Measurements from ENCODE around the gene GDF15.
A peak's percentile ranks its signal among the peaks of the same experiment; 100 is the strongest.

The GDF15 gene

DNA sequence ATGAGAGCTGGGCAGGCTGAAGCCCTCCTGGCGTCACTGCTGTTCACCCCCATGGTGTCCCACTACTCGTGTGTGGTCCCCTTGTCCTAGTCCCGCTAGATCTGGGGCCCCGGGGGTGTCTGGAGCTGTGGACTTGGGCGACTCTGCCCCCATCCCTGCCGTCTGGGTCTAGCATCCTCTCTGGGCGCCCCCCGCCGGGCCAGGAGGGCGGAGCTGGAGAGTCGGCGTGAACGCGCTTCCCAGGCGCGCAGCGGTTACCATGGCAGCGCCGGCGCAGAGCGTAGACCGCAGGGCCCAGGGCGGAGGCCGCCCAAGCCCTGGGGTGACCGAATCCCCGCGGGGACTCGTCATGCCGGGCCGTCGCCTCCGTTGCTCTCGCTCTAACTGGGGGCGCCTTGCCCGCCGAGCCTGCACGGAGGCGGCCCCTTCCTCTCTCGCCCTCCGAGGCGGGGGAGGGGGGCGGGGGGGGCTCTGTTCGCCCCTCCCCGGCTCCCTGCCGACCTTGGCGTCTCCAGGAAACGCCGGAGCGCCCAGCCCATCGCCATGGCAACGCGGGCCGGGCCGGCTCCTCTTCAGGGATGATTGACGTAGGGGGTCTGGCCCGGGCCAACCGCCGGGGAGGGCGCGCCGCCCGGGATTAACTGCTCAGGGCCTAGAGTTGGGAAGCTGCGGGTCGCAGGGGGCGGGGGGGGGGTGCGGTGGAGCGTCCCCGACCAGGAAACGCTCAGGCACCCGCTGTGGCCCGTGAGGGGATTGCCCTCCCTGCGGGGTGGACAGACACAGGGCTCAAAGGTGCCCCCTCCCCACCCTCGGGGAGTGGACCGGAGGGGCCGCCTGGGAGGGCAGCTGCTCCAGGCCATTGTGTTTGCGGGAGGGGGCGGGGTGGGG is 43.1 kb downstream of the GDF15 start (continued):
- TF ChIP-seq ZNF645 (tag by site-specific recombination; IDR thresholded peaks at IDR 0.05) (no peak), ZNF510 (tag by site-specific recombination; IDR thresholded peaks at IDR 0.05; ENCODE audit: insufficient replicate concordance) (no peak), SCRT1 (tag by site-specific recombination; IDR thresholded peaks at IDR 0.05; ENCODE audit: borderline replicate concordance) (no peak), ZNF133 (tag by site-specific recombination; IDR thresholded peaks at IDR 0.05) (no peak), ZNF146 (tag by site-specific recombination; IDR thresholded peaks at IDR 0.05) (no peak), ZBTB1 (tag by site-specific recombination; IDR thresholded peaks at IDR 0.05) (no peak), IKZF3 (tag by site-specific recombination; IDR thresholded peaks at IDR 0.05) (peak; percentile 80), ZNF10 (tag by site-specific recombination; IDR thresholded peaks at IDR 0.05) (no peak; the same call in 1 of the 2 replicates), TCF7L2 (IDR thresholded peaks at IDR 0.05; ENCODE audit: borderline replicate concordance, low read depth, low read length) (no peak), ZNF423 (tag by site-specific recombination; IDR thresholded peaks at IDR 0.05) (peak; percentile 68), ZNF274 (IDR thresholded peaks at IDR 0.05; ENCODE audit: low read length) (no peak), ZNF274 (tag by site-specific recombination; IDR thresholded peaks at IDR 0.05; ENCODE audit: borderline replicate concordance) (no peak), ZNF571 (tag by site-specific recombination; IDR thresholded peaks at IDR 0.05) (no peak), YY1 (tag by site-specific recombination; IDR thresholded peaks at IDR 0.05) (no peak), ZNF214 (tag by site-specific recombination; IDR thresholded peaks at IDR 0.05; ENCODE audit: borderline replicate concordance) (no peak), HOXD13 (CRISPR knock-in tag; IDR thresholded peaks at IDR 0.05; ENCODE audit: borderline replicate concordance) (no peak), TSHZ1 (tag by site-specific recombination; IDR thresholded peaks at IDR 0.05; ENCODE audit: borderline replicate concordance) (peak; percentile 49; the same call in 1 of the 2 replicates), ZNF121 (tag by site-specific recombination; IDR thresholded peaks at IDR 0.05) (no peak), ZNF521 (tag by site-specific recombination; IDR thresholded peaks at IDR 0.05) (no peak)
- TF ChIP-seq, protein P1, sequence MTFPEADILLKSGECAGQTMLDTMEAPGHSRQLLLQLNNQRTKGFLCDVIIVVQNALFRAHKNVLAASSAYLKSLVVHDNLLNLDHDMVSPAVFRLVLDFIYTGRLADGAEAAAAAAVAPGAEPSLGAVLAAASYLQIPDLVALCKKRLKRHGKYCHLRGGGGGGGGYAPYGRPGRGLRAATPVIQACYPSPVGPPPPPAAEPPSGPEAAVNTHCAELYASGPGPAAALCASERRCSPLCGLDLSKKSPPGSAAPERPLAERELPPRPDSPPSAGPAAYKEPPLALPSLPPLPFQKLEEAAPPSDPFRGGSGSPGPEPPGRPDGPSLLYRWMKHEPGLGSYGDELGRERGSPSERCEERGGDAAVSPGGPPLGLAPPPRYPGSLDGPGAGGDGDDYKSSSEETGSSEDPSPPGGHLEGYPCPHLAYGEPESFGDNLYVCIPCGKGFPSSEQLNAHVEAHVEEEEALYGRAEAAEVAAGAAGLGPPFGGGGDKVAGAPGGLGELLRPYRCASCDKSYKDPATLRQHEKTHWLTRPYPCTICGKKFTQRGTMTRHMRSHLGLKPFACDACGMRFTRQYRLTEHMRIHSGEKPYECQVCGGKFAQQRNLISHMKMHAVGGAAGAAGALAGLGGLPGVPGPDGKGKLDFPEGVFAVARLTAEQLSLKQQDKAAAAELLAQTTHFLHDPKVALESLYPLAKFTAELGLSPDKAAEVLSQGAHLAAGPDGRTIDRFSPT (tag by site-specific recombination; IDR thresholded peaks at IDR 0.05) = no peak; the same call in 1 of the 2 replicates
- TF ChIP-seq, protein P2, sequence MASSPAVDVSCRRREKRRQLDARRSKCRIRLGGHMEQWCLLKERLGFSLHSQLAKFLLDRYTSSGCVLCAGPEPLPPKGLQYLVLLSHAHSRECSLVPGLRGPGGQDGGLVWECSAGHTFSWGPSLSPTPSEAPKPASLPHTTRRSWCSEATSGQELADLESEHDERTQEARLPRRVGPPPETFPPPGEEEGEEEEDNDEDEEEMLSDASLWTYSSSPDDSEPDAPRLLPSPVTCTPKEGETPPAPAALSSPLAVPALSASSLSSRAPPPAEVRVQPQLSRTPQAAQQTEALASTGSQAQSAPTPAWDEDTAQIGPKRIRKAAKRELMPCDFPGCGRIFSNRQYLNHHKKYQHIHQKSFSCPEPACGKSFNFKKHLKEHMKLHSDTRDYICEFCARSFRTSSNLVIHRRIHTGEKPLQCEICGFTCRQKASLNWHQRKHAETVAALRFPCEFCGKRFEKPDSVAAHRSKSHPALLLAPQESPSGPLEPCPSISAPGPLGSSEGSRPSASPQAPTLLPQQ (tag by site-specific recombination; IDR thresholded peaks at IDR 0.05) = no peak; the same call in 1 of the 2 replicates
- TF ChIP-seq, protein P3, sequence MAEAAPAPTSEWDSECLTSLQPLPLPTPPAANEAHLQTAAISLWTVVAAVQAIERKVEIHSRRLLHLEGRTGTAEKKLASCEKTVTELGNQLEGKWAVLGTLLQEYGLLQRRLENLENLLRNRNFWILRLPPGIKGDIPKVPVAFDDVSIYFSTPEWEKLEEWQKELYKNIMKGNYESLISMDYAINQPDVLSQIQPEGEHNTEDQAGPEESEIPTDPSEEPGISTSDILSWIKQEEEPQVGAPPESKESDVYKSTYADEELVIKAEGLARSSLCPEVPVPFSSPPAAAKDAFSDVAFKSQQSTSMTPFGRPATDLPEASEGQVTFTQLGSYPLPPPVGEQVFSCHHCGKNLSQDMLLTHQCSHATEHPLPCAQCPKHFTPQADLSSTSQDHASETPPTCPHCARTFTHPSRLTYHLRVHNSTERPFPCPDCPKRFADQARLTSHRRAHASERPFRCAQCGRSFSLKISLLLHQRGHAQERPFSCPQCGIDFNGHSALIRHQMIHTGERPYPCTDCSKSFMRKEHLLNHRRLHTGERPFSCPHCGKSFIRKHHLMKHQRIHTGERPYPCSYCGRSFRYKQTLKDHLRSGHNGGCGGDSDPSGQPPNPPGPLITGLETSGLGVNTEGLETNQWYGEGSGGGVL (tag by site-specific recombination; IDR thresholded peaks at IDR 0.05) = peak; percentile 91
- TF ChIP-seq, protein P4, sequence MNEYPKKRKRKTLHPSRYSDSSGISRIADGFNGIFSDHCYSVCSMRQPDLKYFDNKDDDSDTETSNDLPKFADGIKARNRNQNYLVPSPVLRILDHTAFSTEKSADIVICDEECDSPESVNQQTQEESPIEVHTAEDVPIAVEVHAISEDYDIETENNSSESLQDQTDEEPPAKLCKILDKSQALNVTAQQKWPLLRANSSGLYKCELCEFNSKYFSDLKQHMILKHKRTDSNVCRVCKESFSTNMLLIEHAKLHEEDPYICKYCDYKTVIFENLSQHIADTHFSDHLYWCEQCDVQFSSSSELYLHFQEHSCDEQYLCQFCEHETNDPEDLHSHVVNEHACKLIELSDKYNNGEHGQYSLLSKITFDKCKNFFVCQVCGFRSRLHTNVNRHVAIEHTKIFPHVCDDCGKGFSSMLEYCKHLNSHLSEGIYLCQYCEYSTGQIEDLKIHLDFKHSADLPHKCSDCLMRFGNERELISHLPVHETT (tag by site-specific recombination; IDR thresholded peaks at IDR 0.05) = no peak
- TF ChIP-seq, protein P5, sequence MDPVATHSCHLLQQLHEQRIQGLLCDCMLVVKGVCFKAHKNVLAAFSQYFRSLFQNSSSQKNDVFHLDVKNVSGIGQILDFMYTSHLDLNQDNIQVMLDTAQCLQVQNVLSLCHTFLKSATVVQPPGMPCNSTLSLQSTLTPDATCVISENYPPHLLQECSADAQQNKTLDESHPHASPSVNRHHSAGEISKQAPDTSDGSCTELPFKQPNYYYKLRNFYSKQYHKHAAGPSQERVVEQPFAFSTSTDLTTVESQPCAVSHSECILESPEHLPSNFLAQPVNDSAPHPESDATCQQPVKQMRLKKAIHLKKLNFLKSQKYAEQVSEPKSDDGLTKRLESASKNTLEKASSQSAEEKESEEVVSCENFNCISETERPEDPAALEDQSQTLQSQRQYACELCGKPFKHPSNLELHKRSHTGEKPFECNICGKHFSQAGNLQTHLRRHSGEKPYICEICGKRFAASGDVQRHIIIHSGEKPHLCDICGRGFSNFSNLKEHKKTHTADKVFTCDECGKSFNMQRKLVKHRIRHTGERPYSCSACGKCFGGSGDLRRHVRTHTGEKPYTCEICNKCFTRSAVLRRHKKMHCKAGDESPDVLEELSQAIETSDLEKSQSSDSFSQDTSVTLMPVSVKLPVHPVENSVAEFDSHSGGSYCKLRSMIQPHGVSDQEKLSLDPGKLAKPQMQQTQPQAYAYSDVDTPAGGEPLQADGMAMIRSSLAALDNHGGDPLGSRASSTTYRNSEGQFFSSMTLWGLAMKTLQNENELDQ (tag by site-specific recombination; IDR thresholded peaks at IDR 0.05; ENCODE audit: low read depth) = no peak
